Colon (tissue), 2 donors: Measurements from ENCODE around the gene ALOX5.
"Not testable (repeated sequence)": the region's sequence is repeated elsewhere in the genome, so short reads cannot be mapped to it uniquely, and the experiment has no call there.

ENCODE experiments used
- FAIRE-seq: peaks from 2 replicates; lab custom pipeline; 2012; peaks lifted over from hg19 to GRCh38; lab: Jason Lieb, UNC
- donor health status: control.
- donor health status: control.

ALOX5 gene

GRCh38 chr10:45374350-45375052, 485 bp downstream of the ALOX5 start:
- FAIRE-seq = no peak

- no peak for FAIRE-seq
Measured at GRCh38 chr10:45375101-45375500, 1.1 kb downstream of the ALOX5 start.

GRCh38 chr10:45375716-45376231, 1.8 kb downstream of the ALOX5 start:
- no peak for FAIRE-seq

- no peak for FAIRE-seq
Measured at GRCh38 chr10:45376371-45376801, 2.4 kb downstream of the ALOX5 start.

DNA sequence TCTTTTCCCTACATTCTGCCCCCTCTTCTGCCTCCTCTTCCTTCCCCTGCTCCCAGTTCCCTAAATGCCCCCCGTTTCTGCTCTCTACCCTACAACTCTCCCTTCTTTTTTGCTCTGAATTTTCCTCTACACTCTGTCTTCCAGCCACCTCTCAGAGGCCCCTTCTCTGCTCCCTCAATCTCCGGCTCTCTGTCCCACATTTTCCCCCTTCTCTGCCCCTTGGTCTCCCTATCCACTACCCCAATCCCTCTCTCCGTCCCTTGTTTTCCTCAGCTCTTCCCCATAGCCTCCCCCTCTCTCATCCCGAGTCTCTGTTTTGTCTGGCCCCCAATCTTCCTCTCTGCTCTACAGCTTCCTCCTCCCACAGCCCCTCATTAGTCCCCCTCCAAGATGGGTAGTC, 3.3 kb downstream of the ALOX5 start:
- no peak for FAIRE-seq

DNA sequence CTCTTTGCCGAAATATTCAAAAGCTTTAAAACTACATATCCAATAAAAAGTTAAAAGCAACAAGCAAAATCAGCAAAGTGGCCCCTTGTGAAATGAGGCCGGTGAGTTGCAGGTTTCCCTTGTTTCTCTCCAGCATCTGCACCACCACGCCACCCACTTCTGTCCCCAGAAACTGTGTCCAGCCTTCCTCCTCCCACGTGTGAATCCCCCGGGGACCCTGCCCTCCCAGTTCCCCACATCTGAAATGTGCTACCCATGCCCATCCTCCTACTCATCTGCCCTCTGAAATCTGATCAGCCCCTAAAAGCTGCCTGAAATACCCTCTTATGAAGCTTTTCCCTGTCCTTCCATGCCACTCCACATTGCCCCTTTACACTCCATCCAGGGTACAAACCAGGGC, 3.8 kb downstream of the ALOX5 start:
- FAIRE-seq = no peak

- no peak for FAIRE-seq
Measured at GRCh38 chr10:45378914-45379726, 5.1 kb downstream of the ALOX5 start.

DNA sequence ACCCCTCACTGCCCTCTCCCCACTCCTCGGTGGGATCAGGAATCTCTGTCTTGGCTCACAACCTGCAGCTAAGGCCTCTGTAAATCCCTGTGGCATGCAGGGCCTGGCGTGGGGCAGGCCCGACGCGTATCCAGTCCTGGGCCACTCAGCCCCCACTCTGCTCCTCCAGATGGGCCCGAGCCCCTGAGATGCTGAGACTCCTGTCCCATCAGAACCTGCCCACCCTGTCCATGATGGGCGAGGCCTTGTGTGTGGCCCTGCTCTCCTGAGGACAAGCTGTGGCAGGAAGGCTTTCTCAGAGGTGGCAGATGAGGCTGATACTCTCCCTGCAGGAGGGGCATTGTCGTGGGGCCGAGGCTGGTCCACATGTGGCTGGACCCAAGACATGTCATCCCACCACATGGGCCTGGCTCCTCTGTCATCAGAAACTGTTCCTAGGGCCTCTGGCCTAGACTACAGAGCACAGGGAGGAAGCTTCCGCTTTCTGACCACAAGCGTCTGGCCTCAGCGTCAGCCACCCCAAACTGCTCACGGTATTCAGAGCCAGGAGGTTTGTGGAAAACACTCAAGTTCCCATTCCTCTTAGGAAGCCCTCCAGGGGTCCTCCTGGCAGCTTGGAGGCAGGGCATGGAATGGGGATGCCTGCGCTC, 6.0 kb downstream of the ALOX5 start:
- FAIRE-seq = no peak

DNA sequence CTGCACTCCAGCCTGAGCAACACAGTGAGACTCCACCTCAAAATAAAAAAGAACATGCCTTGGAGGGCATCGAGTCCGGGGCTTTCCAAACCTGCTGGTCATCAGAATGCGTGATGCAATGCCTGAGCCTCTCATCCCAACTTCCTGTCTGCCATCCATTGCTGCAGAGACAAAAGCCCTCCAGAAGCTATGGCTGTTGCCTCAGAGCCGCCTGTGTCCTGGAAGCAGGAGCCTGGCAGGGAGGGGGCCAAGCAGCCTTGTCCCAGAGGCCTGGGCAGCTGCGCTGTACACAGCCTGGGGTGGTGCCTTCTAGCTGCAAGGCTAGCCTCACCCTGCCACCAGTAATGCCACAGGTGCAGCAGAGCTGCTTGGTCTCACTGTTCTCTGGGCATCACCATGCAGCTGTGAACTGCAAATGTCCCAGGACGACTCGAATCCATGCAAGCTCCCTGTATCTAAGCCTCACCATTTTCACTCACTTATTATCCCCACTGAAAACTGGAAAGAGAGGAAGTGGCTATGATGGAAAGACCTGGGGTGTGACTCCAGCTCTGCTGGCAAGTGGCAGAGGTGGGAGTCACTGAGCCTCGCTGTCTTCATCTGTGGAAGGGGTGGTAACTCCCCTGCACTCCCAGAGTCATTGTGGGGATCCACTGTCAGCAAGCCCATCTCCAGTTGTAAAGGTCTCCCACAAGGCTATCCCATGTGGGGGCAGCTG, 7.0 kb downstream of the ALOX5 start:
- no peak for FAIRE-seq

DNA sequence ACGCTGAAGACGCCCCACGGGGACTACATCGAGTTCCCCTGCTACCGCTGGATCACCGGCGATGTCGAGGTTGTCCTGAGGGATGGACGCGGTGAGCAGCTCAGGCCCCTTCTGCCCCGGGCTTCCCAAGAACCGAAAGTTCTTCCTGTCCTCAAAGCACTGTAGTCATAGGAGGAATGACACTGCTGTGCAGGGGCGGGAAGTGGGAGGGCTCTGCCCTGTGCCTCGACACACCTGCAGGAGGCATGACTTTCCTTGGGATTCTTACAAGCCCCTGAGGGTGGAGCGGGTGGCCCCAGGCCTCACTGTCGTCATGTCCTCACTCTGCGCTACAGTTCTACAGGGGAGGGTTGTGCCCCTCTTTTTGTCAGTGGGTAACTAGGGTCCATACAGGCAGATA, 8.6 kb downstream of the ALOX5 start:
- FAIRE-seq = no peak

- no peak for FAIRE-seq
Measured at GRCh38 chr10:45383682-45384330, 9.8 kb downstream of the ALOX5 start.

DNA sequence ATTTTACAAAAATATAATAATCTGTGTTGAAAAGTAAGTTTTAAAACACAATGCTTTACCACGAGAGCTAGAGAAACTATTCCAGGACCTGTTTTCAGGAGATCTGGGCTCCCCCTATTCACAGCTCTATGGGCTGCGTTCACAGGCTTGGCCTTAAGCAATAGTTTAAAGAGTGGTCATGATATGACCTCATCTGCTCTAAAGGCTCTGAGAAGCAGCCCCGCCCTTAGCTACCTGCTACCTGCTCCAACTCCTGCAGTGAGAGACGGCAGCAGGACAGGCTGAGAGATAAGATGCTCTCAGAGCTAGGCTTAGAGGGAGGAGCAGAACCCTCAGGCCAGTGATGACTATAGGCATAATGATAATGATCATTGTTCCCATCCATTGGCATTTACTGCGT, 12.6 kb downstream of the ALOX5 start:
- FAIRE-seq = no peak

DNA sequence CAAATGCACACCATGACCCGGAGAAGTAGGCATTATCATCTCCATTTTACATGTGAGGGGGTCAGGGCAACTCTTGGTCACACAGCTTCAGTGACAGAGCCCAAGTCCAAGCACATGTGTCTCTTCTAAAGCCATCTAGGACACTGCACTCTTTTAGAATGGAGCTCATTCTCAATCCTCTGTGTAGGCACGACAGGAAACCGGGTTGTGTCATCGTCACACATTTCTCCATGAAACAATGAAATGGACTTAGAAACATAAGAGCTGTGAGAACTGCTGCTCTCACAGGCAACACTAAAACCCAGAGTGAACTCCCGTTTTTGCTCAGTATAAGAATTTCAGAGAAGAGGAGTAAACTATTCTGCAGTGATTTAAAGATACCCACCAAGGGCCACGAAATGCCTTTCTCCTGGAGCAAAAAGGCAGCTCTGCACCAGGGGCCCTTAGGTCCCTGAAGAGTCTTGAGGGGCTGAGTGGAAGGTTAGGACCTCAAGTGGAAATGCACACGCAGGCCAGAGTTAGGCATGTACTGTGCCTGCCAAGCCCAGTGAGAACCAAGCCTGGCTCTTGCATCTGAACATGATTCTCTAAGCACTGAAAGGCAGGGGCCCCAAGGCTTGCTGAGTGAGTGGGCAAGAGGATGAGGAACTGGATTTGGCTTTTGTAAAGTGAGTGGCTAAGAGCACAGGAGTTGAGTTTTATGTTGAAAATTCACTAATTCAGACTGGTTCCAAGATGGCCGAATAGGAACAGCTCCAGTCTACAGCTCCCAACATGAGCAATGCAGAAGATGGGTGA, 13.3 kb downstream of the ALOX5 start:
- FAIRE-seq = no peak

GRCh38 chr10:45389671-45390070, 15.7 kb downstream of the ALOX5 start:
- not testable (repeated sequence) for FAIRE-seq

GRCh38 chr10:45391636-45392035, 17.6 kb downstream of the ALOX5 start:
- not testable (repeated sequence) for FAIRE-seq

DNA sequence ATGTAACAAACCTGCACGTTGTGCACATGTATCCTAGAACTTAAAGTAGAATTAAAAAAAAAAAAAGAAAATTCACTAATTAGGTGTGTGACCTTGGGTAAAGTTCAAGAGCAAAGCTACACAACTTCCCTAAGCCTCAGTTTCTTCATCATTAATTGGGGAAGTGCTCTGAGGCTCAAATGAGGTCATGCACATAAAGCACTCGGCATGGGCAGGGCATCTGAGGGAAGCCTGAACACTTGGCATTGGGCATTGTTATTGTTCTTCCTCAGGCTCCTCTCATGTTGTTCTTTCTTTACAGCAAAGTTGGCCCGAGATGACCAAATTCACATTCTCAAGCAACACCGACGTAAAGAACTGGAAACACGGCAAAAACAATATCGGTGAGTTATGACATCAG, 21.5 kb downstream of the ALOX5 start:
- no peak for FAIRE-seq

DNA sequence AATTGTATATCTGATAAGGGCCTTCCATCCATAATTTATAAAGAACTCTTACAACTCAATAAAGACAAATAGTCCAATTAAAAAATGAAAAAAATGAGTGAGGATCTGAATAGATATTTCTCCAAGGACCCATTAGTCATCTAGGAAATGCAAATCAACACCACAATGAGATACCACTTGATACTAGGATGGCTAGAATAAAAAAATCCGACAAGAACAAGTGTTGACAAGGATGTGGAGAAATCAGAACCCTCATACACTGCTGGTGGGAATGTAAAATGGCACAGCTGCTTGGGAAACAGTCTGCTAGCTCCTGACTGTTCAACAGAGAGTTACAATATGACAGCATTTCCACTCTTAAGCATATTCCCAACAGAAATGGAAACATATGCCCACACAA, 24.6 kb downstream of the ALOX5 start:
- FAIRE-seq = no peak

- FAIRE-seq = no peak
Measured at GRCh38 chr10:45399113-45399512, 25.1 kb downstream of the ALOX5 start.

- no peak for FAIRE-seq
Measured at GRCh38 chr10:45403151-45403550, 29.1 kb downstream of the ALOX5 start.

DNA sequence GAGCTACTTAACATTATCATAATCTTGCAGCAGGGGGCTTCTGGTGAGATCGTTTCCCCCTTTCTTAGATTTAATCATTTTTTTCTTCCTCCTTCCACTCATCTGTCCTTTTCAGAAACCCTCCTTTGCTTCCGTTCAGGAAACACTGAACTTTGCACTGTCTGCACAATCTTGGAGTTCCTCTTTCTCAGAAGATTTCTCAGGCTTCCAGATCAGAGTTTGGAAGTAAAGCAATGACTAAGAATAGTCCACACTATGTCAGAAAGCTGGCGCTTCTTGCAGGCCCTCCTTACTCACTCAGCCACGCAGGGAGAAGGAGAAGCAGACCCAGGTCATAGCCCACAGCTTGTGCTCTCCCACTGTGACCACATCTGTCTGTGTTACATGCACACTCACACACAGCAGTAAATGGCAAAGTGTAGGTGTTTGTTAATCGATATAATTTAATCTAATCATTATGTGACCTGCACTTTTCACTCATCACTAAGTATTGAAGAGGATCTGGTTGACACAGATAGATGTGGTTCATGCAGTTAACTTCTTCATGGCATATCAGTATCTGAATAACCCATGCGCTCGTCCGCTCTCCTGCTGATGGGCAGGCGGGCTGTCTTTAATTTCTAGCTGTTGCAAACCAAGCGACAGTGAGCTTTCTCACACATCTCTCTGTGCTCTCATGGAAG, 30.2 kb downstream of the ALOX5 start:
- no peak for FAIRE-seq
